Heart right ventricle (tissue), 16 donors: ENCODE measurements around the gene TENM4. TPM values are rescaled to one million over a fixed set of nuclear protein-coding genes. Genes with fewer than 3 reads are reported as not detected.
"Not testable (repeated sequence)": the region's sequence is repeated elsewhere in the genome, so short reads cannot be mapped to it uniquely, and the experiment has no call there.

Source experiments
- ATAC-seq, 8 donors: fragments of 200-7000 bp; cut with Tn5 transposase; one replicate each; pipeline ENCODE4 v1.9.1; 2020; ENCODE audit warnings: mild to moderate bottlenecking in 8 of 8, moderate library complexity in 8 of 8, moderate number of reproducible peaks in 1 of 8
- DNase-seq, 2 donors: peaks; one replicate each; pipeline ENCODE4 v3.0.0-alpha.2; 2020
- H3K27ac ChIP-seq, 10 donors: fragments of 200-600 bp; sonication (generic) in 2 of 10; one replicate each; pipeline versions ENCODE4 v1.5.0 to v1.8.0; 2020 to 2022; ENCODE audit warnings: mild to moderate bottlenecking in 3 of 10
- H3K27me3 ChIP-seq, 7 donors: fragments of 200-600 bp; one replicate each; pipeline ENCODE4 v1.8.0; 2021 to 2022; ENCODE audit warnings: mild to moderate bottlenecking in 2 of 7
- H3K36me3 ChIP-seq, 9 donors: fragments of 200-600 bp; sonication (generic) in 1 of 9; one replicate each; pipeline versions ENCODE4 v1.5.0 to v1.8.0; 2020 to 2022; ENCODE audit warnings: mild to moderate bottlenecking in 2 of 9
- H3K4me1 ChIP-seq, 9 donors: fragments of 200-600 bp; sonication (generic) in 1 of 9; one replicate each; pipeline versions ENCODE4 v1.5.0 to v1.8.0; 2020 to 2022; ENCODE audit warnings: mild to moderate bottlenecking in 4 of 9
- H3K4me3 ChIP-seq, 10 donors: fragments of 200-600 bp; sonication (generic) in 2 of 10; one replicate each; pipeline versions ENCODE4 v1.5.0 to v1.8.0; 2020 to 2022; ENCODE audit warnings: mild to moderate bottlenecking in 7 of 10, moderate library complexity in 2 of 10
- H3K9me3 ChIP-seq, 11 donors: fragments of 200-600 bp in 10 of 11; sonication (generic) in 2 of 11; one replicate each; pipeline versions ENCODE4 v1.5.0 to v1.8.0; 2013 to 2022; ENCODE audit warnings: mild to moderate bottlenecking in 2 of 11, control low read depth in 1 of 11, moderate library complexity in 1 of 11
- WGBS, 2 donors: extraction: QIAGEN DNeasy Blood & Tissue Kit; methylation state at CpG; one replicate each; pipeline ENCODE4 v1.1.7; 2013; ENCODE audit warnings: inconsistent platforms in 1 of 2; 5-methylcytosine and 5-hydroxymethylcytosine counted together
- intact Hi-C, 10 donors: fragments of 100-400 bp; cut with DNase I; formaldehyde crosslinking; loops; one replicate each; pipeline versions ENCODE4 v1.11.1 to v1.14.2; 2022
- polyA plus RNA-seq, 2 donors: library from polyadenylated mRNA; stranded (reverse); fragments of 200-250 nt; gene quantifications; one replicate each; pipeline ENCODE4 v1.2.3, GENCODE V29; 2013
- total RNA-seq, 10 donors: library from RNA; stranded (reverse); fragmentation: NEBNext Ultra II Directional in 3 of 10; extraction: Animal tissue kit (Norgen Biotek cat#: 25700) in 3 of 10; gene quantifications; one replicate each; pipeline versions ENCODE4 v1.2.1 to v1.2.4, GENCODE V29; 2021 to 2023
- TF ChIP-seq, protein P1 (sequence below), 9 donors: fragments of 200-600 bp; sonication (generic) in 2 of 9; IDR thresholded peaks; one replicate each; pipeline versions ENCODE4 v1.5.0 to v1.8.0; 2021 to 2022; ENCODE audit warnings: antibody characterized with exemption in 9 of 9, mild to moderate bottlenecking in 5 of 9, moderate library complexity in 1 of 9
- donor health status: Arrhythmogenic right ventricular cardiomyopathy.
- donor health status: ischemic (EF 13 %, LVEDD 7.1; RV severe dilation, severe dysfunction).
- donor health status: healthy with polysubstance abuse.
- donor health status: DM: no; HTN: yes; CAD: no.
- donor health status: DM: no; HTN: no; CAD: no.
- donor health status: ischemic (EF 25% LVEDD 6.9; RV normal size, moderate dysfunction).
- donor health status: ischemic (EF 25% LVEDD 5.7; RV mildly dilated, moderate dysfunction).
- donor health status: healthy.
- donor health status: DM: yes; HTN: yes; CAD: no.
- donor health status: Ischemic cardiomyopathy.
- donor health status: ischemic (EF 35%, LVEDD 5.7; RV mildly dilated, moderate dysfunction).
- donor health status: nonischemic (EF 11% LVEDD 7.7; RV severe dilation, severe dysfunction).
- donor health status: DM: yes; HTN: yes; CAD: no.
- donor health status: PGD.
- donor health status: ischemic (EF 29% LVEDD 5.4; RV normal size, mild dysfunction).
- donor health status: nonischemic (EF 23%, LVEDD 6.1; RV moderate dilation, normal function).

TENM4 gene
- total and polyA plus RNA-seq, 12 donors, result 0.10 to 3.6 (median 0.91) TPM

DNA sequence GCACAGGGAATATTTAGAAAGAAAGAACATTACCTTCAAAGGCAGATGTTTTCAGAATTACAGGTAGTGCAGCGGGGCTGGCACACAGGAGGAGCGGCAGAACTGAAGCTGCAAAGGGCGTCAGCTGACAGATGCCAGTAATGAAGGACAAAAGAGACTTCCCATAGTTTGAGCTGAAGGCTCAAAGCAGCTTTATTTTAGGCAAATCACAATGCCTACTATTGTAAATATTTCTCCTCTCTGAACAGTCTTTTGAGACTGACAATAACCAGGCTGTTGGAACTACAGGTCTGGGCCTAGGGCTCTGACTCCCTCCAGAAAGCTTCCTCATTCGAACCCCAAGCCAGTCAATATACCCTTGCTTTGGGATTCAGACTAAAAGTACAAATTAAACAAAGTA lies 609.3 kb downstream of the TENM4 start:
- TF ChIP-seq, protein P1, sequence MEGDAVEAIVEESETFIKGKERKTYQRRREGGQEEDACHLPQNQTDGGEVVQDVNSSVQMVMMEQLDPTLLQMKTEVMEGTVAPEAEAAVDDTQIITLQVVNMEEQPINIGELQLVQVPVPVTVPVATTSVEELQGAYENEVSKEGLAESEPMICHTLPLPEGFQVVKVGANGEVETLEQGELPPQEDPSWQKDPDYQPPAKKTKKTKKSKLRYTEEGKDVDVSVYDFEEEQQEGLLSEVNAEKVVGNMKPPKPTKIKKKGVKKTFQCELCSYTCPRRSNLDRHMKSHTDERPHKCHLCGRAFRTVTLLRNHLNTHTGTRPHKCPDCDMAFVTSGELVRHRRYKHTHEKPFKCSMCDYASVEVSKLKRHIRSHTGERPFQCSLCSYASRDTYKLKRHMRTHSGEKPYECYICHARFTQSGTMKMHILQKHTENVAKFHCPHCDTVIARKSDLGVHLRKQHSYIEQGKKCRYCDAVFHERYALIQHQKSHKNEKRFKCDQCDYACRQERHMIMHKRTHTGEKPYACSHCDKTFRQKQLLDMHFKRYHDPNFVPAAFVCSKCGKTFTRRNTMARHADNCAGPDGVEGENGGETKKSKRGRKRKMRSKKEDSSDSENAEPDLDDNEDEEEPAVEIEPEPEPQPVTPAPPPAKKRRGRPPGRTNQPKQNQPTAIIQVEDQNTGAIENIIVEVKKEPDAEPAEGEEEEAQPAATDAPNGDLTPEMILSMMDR (IDR thresholded peaks at IDR 0.05), result no peak
- intact Hi-C loops, result no loop called here
- H3K27me3 ChIP-seq, result no peaks in the 10 kb centered on the region
- peaks cover 0 to 28% (median 0%) of the 10 kb centered on the region in 9 donors for H3K4me1 ChIP-seq
- 93 to 99% methylated on average over 4 of the region's 4 CpGs for WGBS, 2 donors
- ATAC-seq (no peak), DNase-seq (no peak)
- H3K4me3 ChIP-seq, result no peak overlapping the region
- no peak overlapping the region for H3K27ac ChIP-seq
- no peaks in the 10 kb centered on the region for H3K36me3 ChIP-seq
- H3K9me3 ChIP-seq, result no peaks in the 10 kb centered on the region

DNA sequence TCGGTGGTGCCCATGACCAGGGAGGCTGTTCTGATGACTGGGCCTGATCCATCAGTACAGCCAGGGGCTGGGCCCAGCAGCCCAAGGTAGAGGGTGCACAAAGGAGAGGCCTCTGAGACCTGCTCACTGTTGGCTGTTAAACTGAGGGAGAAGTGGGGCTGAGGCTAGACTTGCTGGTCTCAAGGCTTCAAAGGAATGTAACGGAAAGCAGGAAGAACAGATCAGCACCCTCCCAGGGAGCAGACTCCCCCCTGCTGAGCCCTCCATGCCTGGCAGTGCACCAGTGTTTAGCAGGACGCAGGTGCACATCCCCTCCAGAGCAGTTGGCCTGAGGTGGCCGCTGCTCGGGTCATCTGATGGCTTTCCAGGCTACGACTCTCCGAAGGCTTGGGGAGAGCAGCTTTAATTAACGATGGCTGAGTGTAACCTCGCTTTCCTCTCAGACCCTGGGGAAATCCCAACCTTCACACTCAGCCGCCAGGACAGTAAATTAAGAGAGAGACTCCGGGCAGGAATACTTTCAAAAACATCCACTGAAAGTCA lies 610.5 kb downstream of the TENM4 start:
- no peak overlapping the region for H3K27ac ChIP-seq
- H3K9me3 ChIP-seq, result no peaks in the 10 kb centered on the region
- no peak for DNase-seq
- intact Hi-C loops, result no loop called here
- H3K27me3 ChIP-seq, result no peaks in the 10 kb centered on the region
- H3K36me3 ChIP-seq, result no peaks in the 10 kb centered on the region
- WGBS, 2 donors, result 72 to 76% methylated on average over 11 of the region's 11 CpGs
- H3K4me1 ChIP-seq, result peaks cover 0 to 28% (median 0%) of the 10 kb centered on the region in 9 donors
- TF ChIP-seq, protein P1 (IDR thresholded peaks at IDR 0.05), result no peak
- no peak overlapping the region for H3K4me3 ChIP-seq
- no peak for ATAC-seq

DNA sequence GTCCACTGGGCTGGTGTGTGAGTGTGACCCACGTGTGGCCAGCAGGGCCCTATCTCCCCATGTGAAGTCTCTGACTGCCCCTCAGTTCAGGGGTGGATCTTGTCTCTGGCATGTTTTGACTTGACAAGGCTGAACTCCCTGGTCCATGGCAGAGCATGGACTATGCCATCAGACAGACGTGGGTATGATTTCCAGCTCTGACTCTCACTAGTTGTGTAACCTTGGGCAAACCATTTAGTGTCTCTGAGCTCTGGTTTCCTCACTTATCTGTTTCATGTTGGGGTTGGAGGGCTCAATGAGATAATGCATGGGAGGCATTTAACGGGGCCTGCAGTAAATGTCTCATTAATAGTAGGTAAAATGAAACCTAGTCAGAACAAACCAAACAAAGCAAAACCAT lies 611.7 kb downstream of the TENM4 start:
- Histone ChIP-seq H3K4me3 (no peak overlapping the region), H3K4me1 (peaks cover 0 to 28% (median 0%) of the 10 kb centered on the region in 9 donors), H3K36me3 (no peaks in the 10 kb centered on the region), H3K27ac (peak overlapping the region in 2 of 10 donors; percentile 35 to 84), H3K9me3 (no peaks in the 10 kb centered on the region), H3K27me3 (no peaks in the 10 kb centered on the region)
- ATAC-seq (no peak), DNase-seq (no peak)
- TF ChIP-seq, protein P1 (IDR thresholded peaks at IDR 0.05), result no peak
- WGBS, 2 donors, result 79 to 88% methylated on average over 3 of the region's 3 CpGs
- intact Hi-C loops, result no loop called here

DNA sequence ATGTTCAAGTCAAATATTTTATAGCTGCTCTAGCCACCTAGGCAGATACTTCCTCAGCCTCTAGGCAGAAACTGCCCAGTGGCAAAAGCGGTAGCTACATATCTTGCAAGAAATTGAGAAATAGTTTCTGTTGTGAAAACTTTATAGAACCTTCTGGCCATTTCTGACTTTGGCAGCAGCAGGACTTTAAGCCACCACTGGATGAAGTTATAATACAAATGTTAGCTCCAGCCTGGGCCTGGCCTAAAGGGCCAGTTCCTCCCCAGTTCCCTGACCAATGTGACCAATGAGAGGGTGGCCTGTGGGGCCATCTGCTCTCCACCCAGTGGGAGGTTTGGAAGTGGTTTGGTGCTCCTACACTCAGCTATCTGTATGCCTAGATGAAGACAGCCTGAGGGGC lies 612.2 kb downstream of the TENM4 start:
- Histone ChIP-seq H3K9me3 (no peaks in the 10 kb centered on the region), H3K4me1 (peaks cover 0 to 28% (median 0%) of the 10 kb centered on the region in 9 donors), H3K27ac (peak overlapping the region in 2 of 10 donors; percentile 35 to 84), H3K4me3 (no peak overlapping the region), H3K36me3 (no peaks in the 10 kb centered on the region), H3K27me3 (no peaks in the 10 kb centered on the region)
- WGBS, 2 donors, result 91 to 100% methylated on average over 1 of the region's 1 CpG
- intact Hi-C loops, result no loop called here
- DNase-seq (no peak), ATAC-seq (peak in 4 of 8 donors; percentile 25 to 71 (median 32))
- TF ChIP-seq, protein P1 (IDR thresholded peaks at IDR 0.05), result no peak

DNA sequence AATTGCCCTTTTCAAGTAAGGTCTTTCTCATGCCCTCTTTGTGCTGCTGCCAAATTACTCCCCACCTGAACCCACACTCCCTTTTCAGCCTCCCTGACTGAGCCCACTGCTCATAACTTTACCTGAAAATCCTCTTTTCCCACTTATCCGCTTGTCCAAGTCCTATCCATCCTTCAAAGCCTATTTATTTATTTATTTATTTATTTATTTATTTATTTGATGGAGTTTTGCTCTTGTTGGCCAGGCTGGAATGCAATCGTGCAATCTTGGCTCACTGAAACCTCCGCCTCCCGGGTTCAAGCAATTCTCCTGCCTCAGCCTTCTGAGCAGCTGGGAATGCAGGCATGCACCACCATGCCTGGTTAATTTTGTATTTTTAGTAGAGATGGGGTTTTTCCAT lies 613.5 kb downstream of the TENM4 start:
- H3K27ac ChIP-seq, H3K4me3 ChIP-seq, H3K9me3 ChIP-seq, H3K27me3 ChIP-seq, intact Hi-C loops, H3K36me3 ChIP-seq, DNase-seq, ATAC-seq: not testable (repeated sequence)
- H3K4me1 ChIP-seq, result peaks cover 0 to 21% (median 0%) of the 10 kb centered on the region in 9 donors
- WGBS, 2 donors, result 95 to 99% methylated on average over 4 of the region's 4 CpGs
